Stimulated activated CD4-positive, alpha-beta T cell treated with anti-CD3 and anti-CD28 coated beads, Interleukin-2, amount 100 ng/mL, for 48 hours (primary cell): Measurements from ENCODE around the gene CHIC2.

Source experiments
- DNase-seq, 2 donors: peaks; one replicate each; pipeline ENCODE4 v3.0.0-alpha.2; 2020

The CHIC2 gene

DNA sequence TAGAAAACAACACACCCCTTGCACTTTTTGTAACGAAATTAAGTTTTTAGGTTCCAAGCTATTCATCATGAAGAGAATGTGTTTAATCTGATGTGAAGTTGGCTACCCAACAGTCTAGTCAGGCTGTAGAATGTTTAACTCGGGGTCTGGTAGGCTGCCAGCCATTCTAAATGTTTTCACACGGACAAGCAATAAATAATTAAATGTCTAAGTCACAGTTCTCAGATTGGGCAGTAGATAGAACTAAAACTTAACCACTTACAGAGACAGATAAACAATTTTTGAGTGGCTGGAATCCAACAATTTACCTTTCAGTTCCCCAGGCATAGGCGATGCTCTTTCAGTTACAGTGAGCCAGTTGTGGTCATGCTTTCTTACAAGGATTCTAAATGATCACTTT, 66.5 kb downstream of the CHIC2 start:
- DNase-seq: no peak

- no peak for DNase-seq
Observed at GRCh38 chr4:53994382-53995102, 69.9 kb downstream of the CHIC2 start.

DNA sequence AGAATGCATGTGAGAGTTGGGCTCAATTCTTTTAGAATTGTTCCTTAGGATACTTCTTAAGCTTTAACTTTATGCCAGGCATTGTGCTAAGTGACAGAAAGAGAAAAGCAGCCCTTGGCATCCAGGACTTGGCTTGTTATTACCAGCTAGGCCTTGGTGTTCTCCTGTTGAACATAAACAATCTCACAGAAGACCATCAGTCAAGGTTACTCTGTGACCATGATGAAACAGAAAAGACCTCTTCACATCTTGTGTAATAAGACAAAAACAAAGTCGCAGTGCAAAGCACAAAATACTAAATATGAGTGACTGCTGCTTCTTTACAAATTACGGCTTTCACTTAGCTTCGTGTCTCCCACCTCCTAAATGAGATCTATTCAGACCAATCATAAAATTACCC, 71.6 kb downstream of the CHIC2 start:
- no peak for DNase-seq

DNA sequence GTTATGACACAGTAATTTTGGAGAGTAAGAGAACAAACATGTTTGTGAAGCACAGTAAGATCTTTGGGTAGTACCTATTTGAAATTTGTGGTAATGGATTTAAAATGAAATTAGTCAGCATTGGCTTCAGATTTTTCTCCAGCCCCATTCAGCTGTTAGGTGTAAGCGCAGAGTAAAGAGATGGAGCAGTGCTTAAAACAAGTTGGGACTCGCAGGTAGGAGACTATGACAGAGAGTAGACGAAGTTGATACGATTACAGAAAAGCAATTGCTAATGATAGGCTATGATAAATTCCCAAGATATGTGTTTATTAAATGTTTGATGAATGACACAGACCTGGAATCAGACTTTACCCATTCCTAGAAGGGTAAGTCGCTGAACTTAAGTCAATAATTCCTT, 72.6 kb downstream of the CHIC2 start:
- DNase-seq: no peak

- DNase-seq: no peak
Observed at GRCh38 chr4:53990641-53991040, 73.8 kb downstream of the CHIC2 start.

GRCh38 chr4:53987761-53988171, 76.6 kb downstream of the CHIC2 start:
- DNase-seq: no peak

GRCh38 chr4:53986062-53986461, 78.3 kb downstream of the CHIC2 start:
- DNase-seq: no peak

DNA sequence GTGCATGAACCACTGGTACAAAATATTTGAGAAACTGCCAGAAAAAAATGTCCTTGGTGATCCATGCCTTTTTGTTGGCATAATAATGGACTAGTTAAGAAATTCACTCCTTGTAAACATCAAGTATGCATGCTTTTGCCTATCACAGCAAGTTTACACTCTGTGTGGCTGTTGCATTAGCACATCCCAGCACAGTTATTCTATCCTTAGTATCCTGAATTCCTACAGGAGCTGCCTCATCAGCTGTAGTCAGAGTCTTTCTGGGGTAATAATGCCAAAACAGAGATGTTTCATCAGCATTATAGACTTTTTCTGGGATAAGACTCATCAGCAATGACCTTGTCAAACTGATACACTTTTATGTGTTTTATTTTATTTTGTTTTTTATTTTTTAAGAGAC, 82.8 kb downstream of the CHIC2 start:
- no peak for DNase-seq

- no peak for DNase-seq
Observed at GRCh38 chr4:53981066-53981465, 83.3 kb downstream of the CHIC2 start.

DNA sequence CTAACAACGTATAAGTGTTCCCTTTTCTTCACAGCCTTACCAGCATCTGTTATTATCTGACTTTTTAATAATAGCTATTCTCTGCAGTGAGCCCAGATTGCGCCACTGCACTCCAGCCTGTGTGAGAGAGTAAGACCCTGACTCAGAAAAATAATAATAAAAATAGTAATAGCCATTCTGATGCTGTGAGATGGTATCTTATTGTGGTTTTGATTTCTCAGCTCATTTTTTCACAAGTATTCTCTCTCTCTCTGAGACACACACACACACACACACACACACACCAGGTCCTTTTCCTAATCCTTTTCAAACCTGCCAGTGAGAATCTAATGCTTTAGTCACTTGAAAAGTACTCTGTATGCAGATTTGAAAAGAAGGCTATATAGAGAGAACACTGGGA, 89.8 kb downstream of the CHIC2 start:
- no peak for DNase-seq

DNA sequence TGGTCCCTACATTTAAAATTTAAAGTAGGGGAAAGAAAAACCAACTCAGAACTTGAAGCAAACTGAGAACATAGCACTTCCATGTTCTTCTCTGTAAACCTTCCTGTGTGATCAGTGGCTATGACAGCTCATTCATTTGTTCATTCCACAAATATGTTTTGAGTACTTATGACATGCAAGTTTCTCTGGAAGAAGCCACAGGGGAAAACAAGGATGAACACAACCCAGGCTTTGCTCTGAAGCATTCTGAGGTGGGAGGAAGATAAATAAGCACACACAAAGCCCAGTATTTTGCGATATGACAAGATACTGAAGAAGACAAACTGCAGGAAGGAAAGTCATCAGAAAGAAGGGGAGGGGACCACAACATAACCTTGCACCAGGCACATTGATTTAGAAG, 96.4 kb downstream of the CHIC2 start:
- no peak for DNase-seq

GRCh38 chr4:53963781-53964180, 100.6 kb downstream of the CHIC2 start:
- DNase-seq: no peak

DNA sequence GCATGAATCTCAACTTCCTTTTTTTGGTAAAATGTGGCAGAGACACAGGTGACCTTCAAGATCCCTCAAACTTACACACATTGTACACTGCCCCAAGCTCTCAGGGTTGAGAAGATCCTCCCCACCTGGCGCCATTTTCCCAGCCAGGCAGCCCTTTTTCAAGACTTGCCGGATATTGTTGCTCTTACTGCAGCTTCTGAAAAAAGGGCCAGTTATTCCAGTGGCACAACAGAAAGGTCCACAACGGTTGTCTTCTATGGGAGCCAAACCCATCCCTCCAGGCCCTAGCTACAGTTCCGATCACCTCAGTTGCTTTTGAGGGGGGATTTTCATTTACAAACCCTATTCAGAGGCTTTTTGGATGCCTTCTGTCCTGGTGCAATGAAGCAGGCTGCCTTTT, 101.1 kb downstream of the CHIC2 start:
- no peak for DNase-seq

- DNase-seq: no peak
Observed at GRCh38 chr4:53962516-53963225, 101.7 kb downstream of the CHIC2 start.

GRCh38 chr4:53961351-53961750, 103.1 kb downstream of the CHIC2 start:
- DNase-seq: no peak

DNA sequence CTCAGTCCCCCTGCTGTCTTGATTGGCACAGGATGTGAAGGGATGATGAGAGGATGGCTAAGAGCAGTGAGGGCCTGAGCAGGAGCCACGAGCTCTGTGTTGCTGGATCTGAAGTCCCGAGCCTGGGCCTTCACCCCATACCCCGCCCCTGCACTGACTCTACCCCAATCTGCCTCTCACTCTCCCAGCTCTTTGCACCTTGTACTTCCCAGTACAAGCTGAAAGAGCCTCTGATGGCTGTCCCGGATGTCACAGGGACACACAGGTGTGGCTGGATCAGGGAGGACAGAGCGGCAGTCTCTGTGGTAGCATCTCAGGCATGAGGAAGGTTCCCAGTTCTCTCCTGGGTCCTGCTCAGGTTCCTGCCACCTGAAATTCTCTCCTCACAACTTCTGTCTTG, 103.6 kb downstream of the CHIC2 start:
- no peak for DNase-seq
